PC-3 (cell line): ENCODE data around the gene RNF11. TPM values are rescaled to one million over a fixed set of nuclear protein-coding genes. Genes with fewer than 3 reads are reported as not detected.
A peak's percentile ranks its signal among the peaks of the same experiment; 100 is the strongest.

ENCODE experiments used
- ATAC-seq: fragments of 200-7000 bp; cut with Tn5 transposase; 2 replicates; pipeline ENCODE4 v1.9.1; 2020; ENCODE audit warnings: mild to moderate bottlenecking, moderate library complexity
- BruUV-seq: library from RNA; stranded (reverse); fragments of 400-500 nt; replicated peaks from 2 replicates; lab custom pipeline; 2021; lab: Mats Ljungman, UMichigan
- CTCF ChIA-PET: fragments of 300-600 bp; sonication (Branson Sonifier 250); formaldehyde crosslinking; loops from one replicate; lab custom pipeline; 2022; ENCODE audit warnings: antibody characterized with exemption; lab: Charles Lee
- POLR2A ChIA-PET: fragments of 300-600 bp; sonication (Branson Sonifier 250); formaldehyde crosslinking; loops from one replicate; lab custom pipeline; 2022; ENCODE audit warnings: antibody characterized with exemption; ENCODE audit not compliant: unreplicated experiment; lab: Charles Lee
- DNase-seq: peaks from one replicate; pipeline ENCODE4 v3.0.0-alpha.2; 2015
- H2AFZ ChIP-seq: fragments of 300-600 bp; sonication (generic); 2 replicates; pipeline ENCODE4 v1.6.0; 2016; ENCODE audit warnings: antibody characterized with exemption, low read length
- H3F3A ChIP-seq: fragments of 300-600 bp; sonication (generic); one replicate; pipeline ENCODE4 v1.6.0; 2017; ENCODE audit warnings: antibody characterized with exemption, low read length, control low read depth, mild to moderate bottlenecking; ENCODE audit not compliant: unreplicated experiment
- H3K27ac ChIP-seq: fragments of 300-600 bp; sonication (generic); 2 replicates; pipeline ENCODE4 v1.5.1; 2016; ENCODE audit warnings: mild to moderate bottlenecking, low read length
- H3K27me3 ChIP-seq: fragments of 300-600 bp; sonication (generic); 2 replicates; pipeline ENCODE4 v1.6.1; 2016; ENCODE audit warnings: low read length, mixed read lengths
- H3K36me3 ChIP-seq: fragments of 300-600 bp; sonication (generic); 2 replicates; pipeline ENCODE4 v1.6.1; 2016; ENCODE audit warnings: low read depth, mixed run types, low read length, mixed read lengths
- H3K4me1 ChIP-seq: fragments of 300-600 bp; sonication (generic); 2 replicates; pipeline ENCODE4 v1.5.1; 2016; ENCODE audit warnings: low read length; ENCODE audit not compliant: insufficient read depth
- H3K4me2 ChIP-seq: fragments of 300-600 bp; sonication (generic); 2 replicates; pipeline ENCODE4 v1.6.0; 2016; ENCODE audit warnings: low read length
- H3K4me3 ChIP-seq: fragments of 300-600 bp; sonication (generic); 2 replicates; pipeline ENCODE4 v1.5.1; 2016; ENCODE audit warnings: mild to moderate bottlenecking, low read length, mixed read lengths
- H3K79me2 ChIP-seq: fragments of 300-600 bp; sonication (generic); 2 replicates; pipeline ENCODE4 v1.6.1; 2017; ENCODE audit warnings: low read length, mixed read lengths
- H3K9ac ChIP-seq: fragments of 300-600 bp; sonication (generic); 2 replicates; pipeline ENCODE4 v1.6.0; 2016; ENCODE audit warnings: mild to moderate bottlenecking, low read length
- H3K9me2 ChIP-seq: fragments of 300-600 bp; sonication (generic); replicated peaks from 2 replicates; pipeline ENCODE4 v1.6.1; 2016; ENCODE audit warnings: mixed run types, low read length, mixed read lengths
- H3K9me3 ChIP-seq: fragments of 300-600 bp; sonication (generic); 2 replicates; pipeline ENCODE4 v1.6.1; 2016; ENCODE audit warnings: low read length, mixed read lengths
- H4K20me1 ChIP-seq: fragments of 300-600 bp; sonication (generic); 2 replicates; pipeline ENCODE4 v1.6.1; 2016; ENCODE audit warnings: low read length, mixed read lengths
- CTCF ChIP-seq: fragments of 300-600 bp; sonication (generic); conservative IDR thresholded peaks from 2 replicates; pipeline ENCODE4 v1.5.1; 2017; ENCODE audit warnings: antibody characterized with exemption, low read depth, mild to moderate bottlenecking, low read length
- EZH2 ChIP-seq: fragments of 300-600 bp; sonication (generic); IDR thresholded peaks from one replicate; pipeline ENCODE4 v1.6.1; 2017; ENCODE audit warnings: antibody characterized with exemption, mild to moderate bottlenecking, low read length; ENCODE audit not compliant: unreplicated experiment
- EZH2phosphoT487 ChIP-seq: fragments of 300-600 bp; sonication (generic); IDR thresholded peaks from 2 replicates; pipeline ENCODE4 v1.6.1; 2018; ENCODE audit warnings: mild to moderate bottlenecking, antibody characterized with exemption, low read length, borderline replicate concordance
- intact Hi-C: fragments of 100-400 bp; cut with micrococcal nuclease; formaldehyde crosslinking; loops from 2 replicates; pipeline ENCODE4 v1.9.0; 2023
- total RNA-seq: library from RNA; depleted of rRNA; stranded (reverse); fragments of >200 nt; gene quantifications from 2 replicates; pipeline ENCODE4 v1.2.3, GENCODE V29; 2014

The RNF11 gene
- total RNA-seq, 1 experiment from 2014 or later: 169 TPM

DNA sequence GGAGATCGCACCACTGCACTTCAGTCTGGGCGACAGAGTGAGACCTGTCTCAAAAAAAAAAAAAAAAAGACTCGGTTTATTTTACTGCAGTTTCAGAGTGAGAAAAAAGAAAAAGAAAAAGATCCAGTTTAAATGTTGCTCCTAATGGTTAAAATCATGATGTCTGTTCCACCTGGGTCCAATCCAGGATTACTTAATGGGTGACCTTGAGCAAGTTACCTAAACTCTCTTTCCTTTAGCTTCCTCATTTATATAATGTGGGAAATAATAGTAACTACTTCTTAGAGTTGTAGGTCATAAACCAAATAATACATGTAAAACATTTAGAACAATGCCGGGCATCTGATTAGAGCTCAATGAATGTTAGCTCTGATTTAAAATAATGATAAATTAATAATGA, 19.4 kb upstream of the RNF11 start:
- Histone ChIP-seq H3K36me3 (no peaks in the 10 kb centered on the region), H3K27ac (no peak overlapping the region), H2AFZ (no peak overlapping the region), H3K4me2 (no peak overlapping the region), H3K9me3 (no peaks in the 10 kb centered on the region), H4K20me1 (no peaks in the 10 kb centered on the region), H3K79me2 (no peaks in the 10 kb centered on the region), H3F3A (no peaks in the 10 kb centered on the region), H3K9ac (no peak overlapping the region), H3K9me2 (no peaks in the 10 kb centered on the region), H3K27me3 (no peaks in the 10 kb centered on the region), H3K4me3 (no peak overlapping the region), H3K4me1 (peaks cover 32% of the 10 kb centered on the region)
- no peak for TF ChIP-seq CTCF
- no peak for TF ChIP-seq EZH2
- no peak for TF ChIP-seq EZH2phosphoT487
- DNase-seq (no peak), ATAC-seq (no peak)
- BruUV-seq: no TSS peak
- POLR2A ChIA-PET: no interaction called here
- intact Hi-C loops: no loop called here
- CTCF ChIA-PET: no interaction called here

GRCh38 chr1:51217101-51217500, 19.0 kb upstream of the RNF11 start:
- Histone ChIP-seq H3K9ac (no peak overlapping the region), H3K36me3 (no peaks in the 10 kb centered on the region), H3K4me1 (peaks cover 32% of the 10 kb centered on the region), H3F3A (no peaks in the 10 kb centered on the region), H3K9me2 (no peaks in the 10 kb centered on the region), H3K4me3 (no peak overlapping the region), H4K20me1 (no peaks in the 10 kb centered on the region), H3K4me2 (no peak overlapping the region), H3K9me3 (no peaks in the 10 kb centered on the region), H2AFZ (no peak overlapping the region), H3K27me3 (no peaks in the 10 kb centered on the region), H3K79me2 (no peaks in the 10 kb centered on the region), H3K27ac (no peak overlapping the region)
- TF ChIP-seq EZH2phosphoT487: no peak
- TF ChIP-seq CTCF: no peak
- no peak for TF ChIP-seq EZH2
- no TSS peak for BruUV-seq
- intact Hi-C loops: no loop called here
- ATAC-seq (no peak), DNase-seq (no peak)
- ChIA-PET POLR2A (no interaction called here), CTCF (no interaction called here)

GRCh38 chr1:51218570-51218969, 17.5 kb upstream of the RNF11 start:
- H2AFZ ChIP-seq: no peak overlapping the region
- H3K4me1 ChIP-seq: peaks cover 32% of the 10 kb centered on the region
- H3K4me3 ChIP-seq: no peak overlapping the region
- H3K9me2 ChIP-seq: no peaks in the 10 kb centered on the region
- ChIA-PET POLR2A (no interaction called here), CTCF (no interaction called here)
- H3K9ac ChIP-seq: no peak overlapping the region
- TF ChIP-seq CTCF (0 out of 2 replicates have a peak, but pooled peaks have one; percentile 11), EZH2 (no peak)
- H4K20me1 ChIP-seq: no peaks in the 10 kb centered on the region
- no peak overlapping the region for H3K4me2 ChIP-seq
- H3K79me2 ChIP-seq: no peaks in the 10 kb centered on the region
- BruUV-seq: no TSS peak
- no peaks in the 10 kb centered on the region for H3K9me3 ChIP-seq
- intact Hi-C loops: no loop called here
- no peak overlapping the region for H3K27ac ChIP-seq
- no peaks in the 10 kb centered on the region for H3K36me3 ChIP-seq
- ATAC-seq: no peak
- H3F3A ChIP-seq: no peaks in the 10 kb centered on the region
- H3K27me3 ChIP-seq: no peaks in the 10 kb centered on the region
- no peak for DNase-seq
